GM12864 (cell line): ENCODE results near the gene PRRG3.
A peak's percentile ranks its signal among the peaks of the same experiment; 100 is the strongest.

Source experiments
- DNase-seq: peaks from one replicate; pipeline ENCODE4 v3.0.0-alpha.2; 2011; ENCODE audit warnings: low read depth
- H3K4me3 ChIP-seq: 2 replicates; pipeline ENCODE4 v1.5.1; 2011; ENCODE audit warnings: mild to moderate bottlenecking, low read depth, low read length, control low read depth
- TF ChIP-seq, protein P1 (sequence below): IDR thresholded peaks from 2 replicates; pipeline ENCODE4 v1.5.1; 2011; ENCODE audit warnings: low read depth, mild to moderate bottlenecking, moderate library complexity, low read length, control low read depth, inconsistent platforms; ENCODE audit errors: missing control alignments

Gene PRRG3

DNA sequence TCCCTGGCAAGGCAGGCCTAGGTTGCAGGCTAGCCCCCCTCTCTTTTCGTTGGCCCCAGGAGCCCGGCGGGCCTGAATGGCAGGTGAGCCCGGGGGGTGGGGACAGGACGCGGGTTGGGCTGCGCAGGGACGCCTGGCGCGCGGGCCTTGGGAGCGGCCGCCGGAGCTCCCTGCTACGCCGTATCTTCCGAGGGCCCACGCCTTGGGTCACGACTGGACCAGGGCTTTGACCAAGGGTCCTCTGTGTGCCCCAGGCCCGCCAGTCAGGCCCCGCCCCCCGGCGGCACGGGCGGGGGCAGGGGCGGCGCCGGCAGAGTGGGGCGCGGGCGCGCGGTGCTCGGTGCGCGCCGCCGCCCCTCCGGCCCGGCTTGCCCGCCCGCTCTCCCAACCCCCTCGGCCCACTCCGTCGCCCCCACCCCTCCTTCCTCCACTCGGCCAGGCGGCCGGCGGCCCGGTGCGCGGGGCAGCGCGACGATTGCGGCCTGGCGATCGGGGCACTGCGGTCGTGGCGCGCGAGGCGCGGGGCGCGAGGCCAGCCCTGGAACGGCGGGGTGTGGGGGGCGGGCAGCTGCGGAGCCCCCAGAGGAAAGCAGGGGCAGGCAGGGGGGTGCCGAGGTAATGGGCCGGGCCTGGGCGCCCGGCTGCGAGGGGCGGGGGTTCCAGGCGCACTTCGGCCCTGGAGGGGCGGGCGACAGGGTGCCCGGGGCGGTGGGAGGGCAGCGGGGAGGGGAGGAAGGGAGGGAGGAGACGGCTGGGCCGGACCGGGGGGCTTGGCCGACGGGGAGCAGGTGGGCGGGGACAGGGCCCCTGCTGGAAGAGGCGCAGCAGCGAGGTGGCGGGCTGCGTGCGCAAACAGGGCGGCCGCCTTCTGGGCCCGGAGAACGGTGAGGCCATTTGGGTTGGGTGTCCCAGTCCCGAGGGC lies at the start of gene PRRG3:
Gene PRRG3, plus strand, starts transcription at position 798 of the 922 bp plus-strand sequence. CDS start 3,357 bp downstream, outside the sequence.
- DNase-seq = no peak
- TF ChIP-seq, protein P1, sequence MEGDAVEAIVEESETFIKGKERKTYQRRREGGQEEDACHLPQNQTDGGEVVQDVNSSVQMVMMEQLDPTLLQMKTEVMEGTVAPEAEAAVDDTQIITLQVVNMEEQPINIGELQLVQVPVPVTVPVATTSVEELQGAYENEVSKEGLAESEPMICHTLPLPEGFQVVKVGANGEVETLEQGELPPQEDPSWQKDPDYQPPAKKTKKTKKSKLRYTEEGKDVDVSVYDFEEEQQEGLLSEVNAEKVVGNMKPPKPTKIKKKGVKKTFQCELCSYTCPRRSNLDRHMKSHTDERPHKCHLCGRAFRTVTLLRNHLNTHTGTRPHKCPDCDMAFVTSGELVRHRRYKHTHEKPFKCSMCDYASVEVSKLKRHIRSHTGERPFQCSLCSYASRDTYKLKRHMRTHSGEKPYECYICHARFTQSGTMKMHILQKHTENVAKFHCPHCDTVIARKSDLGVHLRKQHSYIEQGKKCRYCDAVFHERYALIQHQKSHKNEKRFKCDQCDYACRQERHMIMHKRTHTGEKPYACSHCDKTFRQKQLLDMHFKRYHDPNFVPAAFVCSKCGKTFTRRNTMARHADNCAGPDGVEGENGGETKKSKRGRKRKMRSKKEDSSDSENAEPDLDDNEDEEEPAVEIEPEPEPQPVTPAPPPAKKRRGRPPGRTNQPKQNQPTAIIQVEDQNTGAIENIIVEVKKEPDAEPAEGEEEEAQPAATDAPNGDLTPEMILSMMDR = no peak
- H3K4me3 ChIP-seq = no peak within 1 kb of the TSS

DNA sequence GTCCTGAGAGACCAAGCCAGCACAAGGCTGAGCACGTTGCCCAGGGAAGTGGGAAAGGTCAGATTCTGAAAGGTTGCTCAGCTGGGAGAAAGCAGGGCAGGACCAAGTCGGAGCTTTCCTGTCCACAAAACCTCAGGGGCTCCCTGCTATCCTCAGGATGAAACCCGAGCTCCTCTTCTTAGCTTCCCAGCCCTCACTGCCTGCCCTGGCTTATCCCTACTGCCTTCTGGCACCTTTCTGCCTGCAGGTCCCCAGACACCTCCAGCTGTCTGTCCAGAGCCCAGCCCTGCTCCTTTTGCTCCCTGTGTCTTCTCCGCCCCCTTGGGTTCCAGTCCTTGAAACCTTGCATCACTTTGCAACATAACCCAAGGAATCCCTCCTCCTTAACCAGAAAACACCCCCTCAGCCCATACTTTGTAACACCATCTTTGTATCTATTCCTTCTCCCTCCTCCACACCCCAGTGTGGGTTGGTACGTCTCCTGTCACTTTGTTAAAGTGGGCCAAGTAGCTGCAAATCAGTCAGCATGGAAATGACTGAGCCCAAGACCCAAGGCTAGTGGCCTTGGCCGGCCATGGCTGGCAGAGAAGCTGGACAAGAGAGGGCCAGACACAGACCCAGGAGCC lies 20.0 kb upstream of the PRRG3 start:
- no peak overlapping the region for H3K4me3 ChIP-seq
- TF ChIP-seq, protein P1 = no peak
- DNase-seq = no peak

DNA sequence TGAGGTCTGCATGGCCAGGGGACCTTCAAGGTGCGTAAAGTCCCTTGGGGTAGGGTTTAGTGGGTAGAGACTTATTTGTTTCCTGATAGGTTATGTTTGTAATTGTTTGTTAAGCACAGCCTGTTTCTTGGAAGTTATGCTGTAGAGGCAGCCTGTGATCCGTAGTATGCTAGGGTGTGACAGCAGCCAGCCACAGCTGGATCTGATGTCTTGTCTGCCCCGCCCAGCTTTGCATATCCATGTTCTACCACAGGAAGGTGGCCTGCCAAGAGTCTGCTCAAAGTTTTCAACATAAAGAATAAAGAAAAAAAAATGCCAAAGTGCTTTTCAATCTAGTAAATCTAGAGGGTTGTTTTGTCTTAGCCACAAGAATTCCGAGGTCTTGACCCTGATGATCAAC lies 19.1 kb upstream of the PRRG3 start:
- TF ChIP-seq, protein P1 = no peak
- DNase-seq = no peak
- no peak overlapping the region for H3K4me3 ChIP-seq

DNA sequence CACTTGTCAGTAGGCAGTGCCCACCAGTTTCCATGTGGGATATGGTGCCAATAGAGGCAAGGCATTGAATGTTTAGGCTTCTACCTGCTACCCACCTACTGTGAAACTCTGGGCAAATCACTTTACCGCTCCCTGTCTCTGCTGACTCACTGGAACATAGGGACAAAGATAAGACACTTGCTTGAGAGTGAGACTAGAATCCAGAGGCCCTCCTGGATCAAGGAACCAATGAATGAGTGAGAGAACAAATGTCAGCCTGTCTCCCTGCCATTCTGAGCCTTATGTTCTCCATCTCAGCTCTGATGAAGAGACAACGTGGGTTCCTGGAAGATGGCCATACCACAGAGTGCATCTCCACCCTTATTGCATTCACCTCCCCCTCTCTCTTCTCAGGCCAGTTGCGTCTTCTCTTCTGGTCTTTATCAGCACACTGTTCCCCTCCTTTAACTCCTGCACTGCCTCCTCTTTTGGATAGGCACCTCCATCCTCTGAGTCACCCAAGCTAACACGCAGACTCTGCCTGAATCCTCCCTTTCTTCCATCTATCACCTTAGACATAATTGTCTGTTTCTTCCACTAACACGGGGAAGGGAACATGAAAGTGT lies 15.4 kb upstream of the PRRG3 start:
- TF ChIP-seq, protein P1 = no peak
- H3K4me3 ChIP-seq = no peak overlapping the region
- no peak for DNase-seq

DNA sequence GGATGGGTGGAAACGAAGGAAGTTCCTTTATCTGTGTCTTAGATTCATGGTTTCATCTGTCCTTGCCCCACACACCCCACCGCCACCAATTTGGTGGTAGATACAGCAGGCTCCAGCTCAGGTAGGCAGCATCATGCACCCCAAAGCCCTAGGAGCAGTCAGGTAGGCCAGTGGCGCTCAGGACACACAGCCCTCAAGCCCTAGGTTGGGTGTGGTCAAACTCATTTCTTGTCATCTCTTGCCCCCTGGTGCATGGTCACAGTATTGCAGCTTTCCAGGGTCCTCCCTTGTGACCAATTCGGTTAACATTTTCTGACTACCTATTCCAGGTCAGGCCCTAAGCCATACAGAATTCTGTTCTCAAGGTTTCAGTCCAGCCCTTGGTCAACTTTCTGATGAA lies 14.5 kb upstream of the PRRG3 start:
- TF ChIP-seq, protein P1 = peak; percentile 66
- peak; percentile 19 for DNase-seq
- no peak overlapping the region for H3K4me3 ChIP-seq

DNA sequence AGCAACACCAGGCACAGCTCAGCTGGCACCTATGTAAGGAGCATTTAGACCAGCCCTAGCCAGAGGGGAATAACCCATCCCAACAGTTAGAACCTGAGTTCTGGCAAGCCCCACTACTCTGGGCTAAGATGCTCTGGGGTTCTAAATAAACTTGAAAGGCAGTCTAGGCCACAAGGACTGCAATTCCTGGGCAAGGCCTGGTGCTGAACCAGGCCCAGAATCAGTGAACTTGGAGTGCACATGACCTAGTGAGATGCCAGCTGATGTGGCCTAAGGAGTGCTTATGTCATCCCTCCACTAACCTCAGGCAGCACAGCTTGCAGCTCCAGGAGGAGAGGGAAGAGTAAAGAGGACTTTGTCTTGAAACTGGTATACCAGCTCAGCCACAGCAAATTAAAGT lies 7.6 kb upstream of the PRRG3 start:
- DNase-seq = no peak
- no peak overlapping the region for H3K4me3 ChIP-seq
- TF ChIP-seq, protein P1 = no peak
